ENCODE measurements around the gene SUPT6H. TPM values are rescaled to one million over a fixed set of nuclear protein-coding genes. Genes with fewer than 3 reads are reported as not detected.
"Not testable (repeated sequence)": the region's sequence is repeated elsewhere in the genome, so short reads cannot be mapped to it uniquely, and the experiment has no call there.

The SUPT6H gene
- total and polyA plus RNA-seq, 2 donors (not counting 3 experiments of a cell fraction or from before 2014, with no cell fraction given) = 33.9 to 79.2 TPM

DNA sequence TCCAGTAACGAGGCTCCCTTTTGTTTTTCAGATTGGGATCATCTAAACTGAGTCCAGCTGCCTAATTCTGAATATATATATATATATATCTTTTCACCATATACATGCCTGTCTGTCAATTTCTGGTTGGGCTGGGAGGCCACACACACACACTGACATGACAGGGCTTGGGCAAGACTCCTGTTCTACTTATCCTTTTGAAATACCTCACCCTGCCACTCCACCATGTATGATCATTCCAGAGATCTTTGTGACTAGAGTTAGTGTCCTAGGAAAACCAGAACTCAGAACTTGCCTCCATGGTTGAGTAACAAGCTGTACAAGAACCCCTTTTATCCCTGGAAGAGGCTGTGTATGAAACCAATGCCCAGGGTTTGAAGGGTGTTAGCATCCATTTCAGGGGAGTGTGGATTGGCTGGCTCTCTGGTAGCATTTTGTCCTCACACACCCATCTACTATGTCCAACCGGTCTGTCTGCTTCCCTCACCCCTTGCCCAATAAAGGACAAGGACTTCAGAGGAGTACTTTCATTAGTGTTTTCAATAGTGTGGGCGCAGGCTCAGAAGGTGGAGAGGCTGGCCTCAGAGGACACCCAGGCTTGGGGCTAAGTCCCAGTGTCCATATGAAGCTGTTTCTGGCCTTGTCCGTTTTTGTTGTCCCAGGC lies 62.0 kb downstream of the SUPT6H start:
- H3K4me2 ChIP-seq (ENCODE audit: insufficient read depth, low read length); FAIRE-seq; H3K9ac ChIP-seq (replicated peaks; ENCODE audit: extremely low read depth, insufficient read depth, low read length); H4K20me1 ChIP-seq (replicated peaks; ENCODE audit: control insufficient read depth, extremely low read depth, insufficient read depth, low read length); dilution Hi-C loops (cut with MboI; ENCODE audit: extremely low pct_ligation_motif_present, low sequenced_read_pairs); H3K27me3 ChIP-seq (ENCODE audit: control insufficient read depth in 2 of 2, insufficient read depth in 2 of 2, low read length in 2 of 2); DNase-seq (ENCODE audit: low read depth, low spot score); BruUV-seq (replicated peaks); H2AFZ ChIP-seq (ENCODE audit: low read depth, low read length); H3K9me3 ChIP-seq (replicated peaks; ENCODE audit: control insufficient read depth, insufficient read depth, low read length); H3K27ac ChIP-seq (ENCODE audit: insufficient read depth, low read depth, low read length); H3K4me3 ChIP-seq (replicated peaks in 1 of 3; ENCODE audit: insufficient read depth in 1 of 3, low read depth in 1 of 3, low read length in 3 of 3); H3K9me1 ChIP-seq (replicated peaks; ENCODE audit: control insufficient read depth, extremely low read depth, insufficient read depth, low read length); intact Hi-C loops (cut with micrococcal nuclease): not testable (repeated sequence)
- peaks cover 42% of the 10 kb centered on the region for H3K4me1 ChIP-seq (ENCODE audit: control insufficient read depth, extremely low read depth, insufficient read depth, low read length)
- ChIA-PET POLR2A (interaction anchor here (0.6 kb wide), 1 partner anchor 189 kb away, joined by 3 read pairs; no protein-coding TSS in a partner anchor), CTCF (interaction anchor here (13.7 kb wide), 1 partner anchor 23 kb away, joined by 602 read pairs; the partner anchor contains the start of gene TRAF4)
- H3K79me2 ChIP-seq (ENCODE audit: control insufficient read depth, insufficient read depth, low read length) = peaks cover 38% of the 10 kb centered on the region
- H3K36me3 ChIP-seq (ENCODE audit: control insufficient read depth in 2 of 2, extremely low read depth in 1 of 2, insufficient read depth in 2 of 2, low read length in 2 of 2) = peaks cover 17 to 19% of the 10 kb centered on the region in 2 experiments

DNA sequence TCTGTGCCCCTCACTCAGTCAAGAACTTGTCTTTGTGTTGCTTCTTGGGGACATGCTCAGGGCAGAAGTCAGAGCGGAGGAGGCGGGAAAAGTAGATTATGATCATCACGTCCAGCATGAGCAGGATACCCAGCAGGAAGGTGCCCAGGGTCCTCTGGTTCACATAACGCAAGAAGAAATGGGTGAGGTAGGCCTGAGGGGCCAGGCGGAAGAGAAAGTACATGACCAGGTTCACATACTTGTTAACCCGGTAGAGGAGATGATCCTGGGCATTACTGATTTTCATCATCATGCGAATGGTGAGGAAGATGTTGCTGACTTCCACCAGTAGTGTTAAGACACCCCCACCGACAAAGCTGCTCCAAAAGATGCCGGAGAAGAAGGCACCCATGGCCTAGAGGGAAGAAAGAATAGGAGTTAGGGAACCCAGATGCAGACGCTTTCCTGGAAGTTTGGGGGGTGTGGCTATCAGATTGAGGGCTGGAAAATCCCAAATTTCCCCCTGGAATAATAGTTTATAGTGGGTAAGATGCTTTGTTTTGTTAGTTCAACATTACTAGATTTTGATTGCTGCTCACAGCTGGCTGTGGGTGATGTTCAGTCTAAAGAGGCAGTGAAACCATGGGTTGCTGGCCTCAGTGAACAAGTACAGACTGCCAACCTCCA lies 62.6 kb downstream of the SUPT6H start:
- dilution Hi-C loops (cut with MboI; ENCODE audit: extremely low pct_ligation_motif_present, low sequenced_read_pairs) (no loop called here), intact Hi-C loops (cut with micrococcal nuclease) (no loop called here)
- H3K4me1 ChIP-seq (ENCODE audit: control insufficient read depth, extremely low read depth, insufficient read depth, low read length) = peaks cover 42% of the 10 kb centered on the region
- peaks cover 38% of the 10 kb centered on the region for H3K79me2 ChIP-seq (ENCODE audit: control insufficient read depth, insufficient read depth, low read length)
- H2AFZ ChIP-seq (ENCODE audit: low read depth, low read length) = no peak overlapping the region
- ChIA-PET POLR2A (interaction anchor here (4.7 kb wide), 1 partner anchor 23 kb away, joined by 45 read pairs; no protein-coding TSS in a partner anchor), CTCF (interaction anchor here (2.9 to 13.7 kb wide), 3 partner anchors 22 to 392 kb away, joined by 44 to 602 read pairs (median 249); partner anchors contain the start of genes PHF12 and TRAF4)
- no peak overlapping the region for H3K27ac ChIP-seq (ENCODE audit: insufficient read depth, low read depth, low read length)
- no peaks in the 10 kb centered on the region for H4K20me1 ChIP-seq (replicated peaks; ENCODE audit: control insufficient read depth, extremely low read depth, insufficient read depth, low read length)
- H3K4me2 ChIP-seq (ENCODE audit: insufficient read depth, low read length) = no peak overlapping the region
- H3K9me1 ChIP-seq (replicated peaks; ENCODE audit: control insufficient read depth, extremely low read depth, insufficient read depth, low read length) = no peaks in the 10 kb centered on the region
- FAIRE-seq (no peak), DNase-seq (ENCODE audit: low read depth, low spot score) (no peak)
- no peak overlapping the region for H3K4me3 ChIP-seq (replicated peaks in 1 of 3; ENCODE audit: insufficient read depth in 1 of 3, low read depth in 1 of 3, low read length in 3 of 3)
- TF ChIP-seq EZH2 (IDR thresholded peaks at IDR 0.05; ENCODE audit: borderline replicate concordance, low read depth, low read length, severe bottlenecking) = no peak
- TF ChIP-seq JUN (IDR thresholded peaks at IDR 0.05; ENCODE audit: borderline replicate concordance, insufficient read depth, insufficient read length, low read depth) = no peak
- TF ChIP-seq POLR2AphosphoS5 (IDR thresholded peaks at IDR 0.05; ENCODE audit: insufficient read depth, low read depth, low read length) = no peak
- no peak for TF ChIP-seq MYC (IDR thresholded peaks at IDR 0.05; ENCODE audit: low read depth, low read length)
- no peak for TF ChIP-seq FOS (IDR thresholded peaks at IDR 0.05; ENCODE audit: borderline replicate concordance, insufficient read depth, low read length)
- TF ChIP-seq POLR2A (IDR thresholded peaks at IDR 0.05; ENCODE audit: low read depth, low read length) = no peak
- TF ChIP-seq, protein P1, sequence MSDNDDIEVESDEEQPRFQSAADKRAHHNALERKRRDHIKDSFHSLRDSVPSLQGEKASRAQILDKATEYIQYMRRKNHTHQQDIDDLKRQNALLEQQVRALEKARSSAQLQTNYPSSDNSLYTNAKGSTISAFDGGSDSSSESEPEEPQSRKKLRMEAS (IDR thresholded peaks at IDR 0.05; ENCODE audit: insufficient read depth, insufficient read length) = no peak
- no peak for TF ChIP-seq GATA2 (IDR thresholded peaks at IDR 0.05; ENCODE audit: insufficient read depth, insufficient read length, low read depth, low read length)
- TF ChIP-seq, protein P2, sequence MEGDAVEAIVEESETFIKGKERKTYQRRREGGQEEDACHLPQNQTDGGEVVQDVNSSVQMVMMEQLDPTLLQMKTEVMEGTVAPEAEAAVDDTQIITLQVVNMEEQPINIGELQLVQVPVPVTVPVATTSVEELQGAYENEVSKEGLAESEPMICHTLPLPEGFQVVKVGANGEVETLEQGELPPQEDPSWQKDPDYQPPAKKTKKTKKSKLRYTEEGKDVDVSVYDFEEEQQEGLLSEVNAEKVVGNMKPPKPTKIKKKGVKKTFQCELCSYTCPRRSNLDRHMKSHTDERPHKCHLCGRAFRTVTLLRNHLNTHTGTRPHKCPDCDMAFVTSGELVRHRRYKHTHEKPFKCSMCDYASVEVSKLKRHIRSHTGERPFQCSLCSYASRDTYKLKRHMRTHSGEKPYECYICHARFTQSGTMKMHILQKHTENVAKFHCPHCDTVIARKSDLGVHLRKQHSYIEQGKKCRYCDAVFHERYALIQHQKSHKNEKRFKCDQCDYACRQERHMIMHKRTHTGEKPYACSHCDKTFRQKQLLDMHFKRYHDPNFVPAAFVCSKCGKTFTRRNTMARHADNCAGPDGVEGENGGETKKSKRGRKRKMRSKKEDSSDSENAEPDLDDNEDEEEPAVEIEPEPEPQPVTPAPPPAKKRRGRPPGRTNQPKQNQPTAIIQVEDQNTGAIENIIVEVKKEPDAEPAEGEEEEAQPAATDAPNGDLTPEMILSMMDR (IDR thresholded peaks at IDR 0.05; ENCODE audit: extremely low read depth in 1 of 2, insufficient read depth in 1 of 2, low read depth in 1 of 2, low read length in 2 of 2) = no peak
- H3K36me3 ChIP-seq (ENCODE audit: control insufficient read depth in 2 of 2, extremely low read depth in 1 of 2, insufficient read depth in 2 of 2, low read length in 2 of 2) = peaks cover 17 to 19% of the 10 kb centered on the region in 2 experiments
- no TSS peak for BruUV-seq (replicated peaks)
- no peak overlapping the region for H3K9ac ChIP-seq (replicated peaks; ENCODE audit: extremely low read depth, insufficient read depth, low read length)
- no peaks in the 10 kb centered on the region for H3K9me3 ChIP-seq (replicated peaks; ENCODE audit: control insufficient read depth, insufficient read depth, low read length)
- H3K27me3 ChIP-seq (ENCODE audit: control insufficient read depth in 2 of 2, insufficient read depth in 2 of 2, low read length in 2 of 2) = no peaks in the 10 kb centered on the region

All from endothelial cell of umbilical vein (primary cell).